DOHH2 (cell line): ENCODE data around the gene PRKN.

Experiments
- CTCF ChIP-seq: fragments of 200-600 bp; sonication (generic); IDR thresholded peaks from one replicate; pipeline ENCODE4 v1.5.1; 2014; ENCODE audit warnings: antibody characterized with exemption, mild to moderate bottlenecking, low read depth, low read length; ENCODE audit not compliant: poor library complexity, severe bottlenecking
- EZH2phosphoT487 ChIP-seq: fragments of 200-600 bp; sonication (generic); IDR thresholded peaks from 2 replicates; pipeline ENCODE4 v1.6.1; 2017; ENCODE audit warnings: borderline replicate concordance, mild to moderate bottlenecking, antibody characterized with exemption, low read length, moderate library complexity, mixed read lengths

- TF ChIP-seq CTCF (no peak), EZH2phosphoT487 (no peak)
These were observed 214.8 kb downstream of the PRKN start for GRCh38 chr6:162512744-162513143.
